Endothelial cell of umbilical vein (primary cell): ENCODE results near the gene WARS2. TPM values are rescaled to one million over a fixed set of nuclear protein-coding genes. Genes with fewer than 3 reads are reported as not detected.

ENCODE experiments used
- BruUV-seq: library from RNA; stranded (reverse); fragments of 400-500 nt; replicated peaks from 2 replicates; lab custom pipeline; 2021; lab: Mats Ljungman, UMichigan
- CTCF ChIA-PET: fragments of 300-600, 350-600 bp; sonication (Branson Sonifier 250); formaldehyde crosslinking; loops from one replicate; lab custom pipeline; 2021; ENCODE audit warnings: antibody characterized with exemption, inconsistent platforms; lab: Charles Lee
- POLR2A ChIA-PET: fragments of 300-600, 350-600 bp; sonication (Branson Sonifier 250); formaldehyde crosslinking; loops from one replicate; lab custom pipeline; 2021; ENCODE audit warnings: antibody characterized with exemption, inconsistent platforms; lab: Charles Lee
- DNase-seq: peaks from one replicate; pipeline ENCODE4 v3.0.0-alpha.2; 2011; ENCODE audit warnings: low read depth, low spot score
- FAIRE-seq: peaks from 2 replicates; lab custom pipeline; 2011; peaks lifted over from hg19 to GRCh38; lab: Jason Lieb, UNC
- H2AFZ ChIP-seq: 2 replicates; pipeline ENCODE4 v1.6.0; 2012; ENCODE audit warnings: low read depth, low read length, control low read depth, inconsistent platforms
- H3K27ac ChIP-seq: 2 replicates; pipeline ENCODE4 v1.5.1; 2011; ENCODE audit warnings: low read depth, mild to moderate bottlenecking, control low read depth, low read length, moderate library complexity; ENCODE audit not compliant: insufficient read depth
- H3K27me3 ChIP-seq, 2 experiments: 2 replicates each; pipeline versions ENCODE4 v1.6.0 to v1.6.1; 2011; ENCODE audit warnings: low read length in 2 of 2, mixed read lengths in 1 of 2; ENCODE audit not compliant: control insufficient read depth in 2 of 2, insufficient read depth in 2 of 2
- H3K36me3 ChIP-seq, 2 experiments: 2 replicates in 1 of 2; 3 replicates in 1 of 2; pipeline ENCODE4 v1.5.1; 2011; ENCODE audit warnings: low read length in 2 of 2, mild to moderate bottlenecking in 1 of 2, moderate library complexity in 1 of 2; ENCODE audit not compliant: control insufficient read depth in 2 of 2, insufficient read depth in 2 of 2; ENCODE audit errors: extremely low read depth in 1 of 2
- H3K4me1 ChIP-seq: 3 replicates; pipeline ENCODE4 v1.5.1; 2011; ENCODE audit warnings: mild to moderate bottlenecking, low read length; ENCODE audit not compliant: control insufficient read depth, insufficient read depth; ENCODE audit errors: extremely low read depth
- H3K4me2 ChIP-seq: 2 replicates; pipeline ENCODE4 v1.6.1; 2011; ENCODE audit warnings: low read length, control low read depth, mixed read lengths; ENCODE audit not compliant: insufficient read depth
- H3K4me3 ChIP-seq, 3 experiments: fragments of 200-600 bp in 1 of 3; sonication (generic), shearing (Covaris generic) in 1 of 3; replicated peaks in 1 of 3; 2 replicates each; pipeline ENCODE4 v1.5.1; 2011 to 2016; ENCODE audit warnings: control low read depth in 3 of 3, low read length in 3 of 3, mild to moderate bottlenecking in 2 of 3, inconsistent platforms in 1 of 3, low read depth in 1 of 3, moderate library complexity in 1 of 3; ENCODE audit not compliant: insufficient read depth in 1 of 3
- H3K79me2 ChIP-seq: 2 replicates; pipeline ENCODE4 v1.6.0; 2012; ENCODE audit warnings: low read length, inconsistent platforms; ENCODE audit not compliant: control insufficient read depth, insufficient read depth
- H3K9ac ChIP-seq: replicated peaks from 2 replicates; pipeline ENCODE3; 2011; ENCODE audit warnings: low read length, control low read depth; ENCODE audit not compliant: insufficient read depth; ENCODE audit errors: extremely low read depth
- H3K9me1 ChIP-seq: replicated peaks from 3 replicates; pipeline ENCODE4 v1.6.0; 2011; ENCODE audit warnings: mild to moderate bottlenecking, low read length; ENCODE audit not compliant: control insufficient read depth, insufficient read depth; ENCODE audit errors: extremely low read depth
- H3K9me3 ChIP-seq: replicated peaks from 2 replicates; pipeline ENCODE4 v1.5.1; 2012; ENCODE audit warnings: low read length, inconsistent platforms; ENCODE audit not compliant: control insufficient read depth, insufficient read depth
- H4K20me1 ChIP-seq: replicated peaks from 2 replicates; pipeline ENCODE3; 2011; ENCODE audit warnings: mild to moderate bottlenecking, low read length; ENCODE audit not compliant: control insufficient read depth, insufficient read depth; ENCODE audit errors: extremely low read depth
- EZH2 ChIP-seq: IDR thresholded peaks from 2 replicates; pipeline ENCODE4 v1.6.1; 2012; ENCODE audit warnings: borderline replicate concordance, low read depth, mild to moderate bottlenecking, moderate library complexity, low read length, inconsistent platforms; ENCODE audit not compliant: severe bottlenecking
- FOS ChIP-seq: IDR thresholded peaks from 2 replicates; pipeline ENCODE4 v1.6.1; 2011; ENCODE audit warnings: mild to moderate bottlenecking, low read length, moderate library complexity, borderline replicate concordance; ENCODE audit not compliant: insufficient read depth
- GATA2 ChIP-seq: IDR thresholded peaks from 2 replicates; pipeline ENCODE4 v1.7.0; 2011; ENCODE audit warnings: low read depth, mild to moderate bottlenecking, moderate library complexity, mixed read lengths, low read length; ENCODE audit not compliant: insufficient read length, insufficient read depth
- JUN ChIP-seq: IDR thresholded peaks from 2 replicates; pipeline ENCODE4 v1.6.1; 2011; ENCODE audit warnings: borderline replicate concordance, low read depth; ENCODE audit not compliant: insufficient read length, insufficient read depth
- MYC ChIP-seq: IDR thresholded peaks from one replicate; pipeline ENCODE4 v1.6.1; 2011; ENCODE audit warnings: mild to moderate bottlenecking, low read depth, low read length
- POLR2A ChIP-seq: IDR thresholded peaks from 2 replicates; pipeline ENCODE4 v1.6.1; 2012; ENCODE audit warnings: low read depth, mild to moderate bottlenecking, control low read depth, low read length
- POLR2AphosphoS5 ChIP-seq: IDR thresholded peaks from 2 replicates; pipeline ENCODE4 v1.6.1; 2012; ENCODE audit warnings: low read depth, mild to moderate bottlenecking, control low read depth, low read length, moderate library complexity; ENCODE audit not compliant: insufficient read depth
- dilution Hi-C: fragments of 300-500 bp; cut with MboI; formaldehyde crosslinking; loops from one replicate; pipeline ENCODE4 v1.15.0; 2019; ENCODE audit warnings: low sequenced_read_pairs; ENCODE audit not compliant: extremely low pct_ligation_motif_present
- intact Hi-C: fragments of 100-400 bp; cut with micrococcal nuclease; formaldehyde crosslinking; loops from one replicate; pipeline ENCODE4 v1.10.0; 2022
- polyA plus RNA-seq, 4 experiments: library from polyadenylated mRNA; depleted of rRNA in 3 of 4; stranded (reverse) in 3 of 4; unstranded in 1 of 4; fragments of >200 nt; gene quantifications; 2 replicates each; pipeline versions ENCODE4 v1.2.1 to v1.2.3, GENCODE V29; 2011 to 2012; ENCODE audit warnings: missing spikeins in 1 of 4
- total RNA-seq: library from RNA; stranded (reverse); gene quantifications from 2 replicates; pipeline ENCODE4 v1.2.3, GENCODE V29; 2021
- TF ChIP-seq, protein P1 (sequence below), 2 donors: IDR thresholded peaks; 1 replicate in 1 of 2; 2 replicates in 1 of 2; pipeline ENCODE4 v1.5.1; 2011; ENCODE audit warnings: low read length in 2 of 2, mild to moderate bottlenecking in 2 of 2, moderate library complexity in 2 of 2, control low read depth in 1 of 2, inconsistent platforms in 1 of 2, low read depth in 1 of 2; ENCODE audit not compliant: insufficient read depth in 1 of 2; ENCODE audit errors: extremely low read depth in 1 of 2
- TF ChIP-seq, protein P2 (sequence below): IDR thresholded peaks from 2 replicates; pipeline ENCODE4 v1.6.1; 2011; ENCODE audit not compliant: insufficient read depth, insufficient read length

Gene WARS2
- total and polyA plus RNA-seq, 2 donors (not counting 3 experiments of a cell fraction or from before 2014, with no cell fraction given), result 5.9 to 11.8 TPM

DNA sequence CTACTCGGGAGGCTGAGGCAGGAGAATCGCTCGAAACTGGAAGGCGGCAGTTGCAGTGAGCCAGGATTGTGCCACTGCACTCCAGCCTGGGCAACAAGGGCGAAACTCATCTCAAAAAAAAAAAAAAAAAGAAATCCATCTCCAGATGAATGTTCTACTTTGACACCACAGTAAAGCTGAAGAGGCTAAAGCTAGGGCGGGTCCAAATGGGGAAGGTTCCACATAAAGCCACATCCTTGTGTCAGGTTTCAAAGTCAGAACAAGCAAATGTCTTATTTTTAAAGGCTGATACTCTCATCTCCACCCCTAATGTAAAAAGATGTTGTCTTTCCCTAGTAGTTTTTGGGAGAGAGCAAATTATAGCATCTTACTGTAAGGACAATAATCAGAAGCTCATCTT is 4.4 kb upstream of the WARS2 start:
- Histone ChIP-seq H3K4me1 (peaks cover 6% of the 10 kb centered on the region), H3K9me1 (no peaks in the 10 kb centered on the region), H3K79me2 (no peaks in the 10 kb centered on the region), H3K27me3 (no peaks in the 10 kb centered on the region), H3K27ac (no peak overlapping the region), H4K20me1 (no peaks in the 10 kb centered on the region), H3K4me2 (no peak overlapping the region), H3K4me3 (no peak overlapping the region), H3K9ac (no peak overlapping the region), H2AFZ (no peak overlapping the region), H3K36me3 (no peaks in the 10 kb centered on the region), H3K9me3 (no peaks in the 10 kb centered on the region)
- TF ChIP-seq POLR2A (no peak), GATA2 (no peak), FOS (no peak), MYC (no peak), EZH2 (no peak), POLR2AphosphoS5 (no peak), JUN (no peak)
- TF ChIP-seq, protein P1, sequence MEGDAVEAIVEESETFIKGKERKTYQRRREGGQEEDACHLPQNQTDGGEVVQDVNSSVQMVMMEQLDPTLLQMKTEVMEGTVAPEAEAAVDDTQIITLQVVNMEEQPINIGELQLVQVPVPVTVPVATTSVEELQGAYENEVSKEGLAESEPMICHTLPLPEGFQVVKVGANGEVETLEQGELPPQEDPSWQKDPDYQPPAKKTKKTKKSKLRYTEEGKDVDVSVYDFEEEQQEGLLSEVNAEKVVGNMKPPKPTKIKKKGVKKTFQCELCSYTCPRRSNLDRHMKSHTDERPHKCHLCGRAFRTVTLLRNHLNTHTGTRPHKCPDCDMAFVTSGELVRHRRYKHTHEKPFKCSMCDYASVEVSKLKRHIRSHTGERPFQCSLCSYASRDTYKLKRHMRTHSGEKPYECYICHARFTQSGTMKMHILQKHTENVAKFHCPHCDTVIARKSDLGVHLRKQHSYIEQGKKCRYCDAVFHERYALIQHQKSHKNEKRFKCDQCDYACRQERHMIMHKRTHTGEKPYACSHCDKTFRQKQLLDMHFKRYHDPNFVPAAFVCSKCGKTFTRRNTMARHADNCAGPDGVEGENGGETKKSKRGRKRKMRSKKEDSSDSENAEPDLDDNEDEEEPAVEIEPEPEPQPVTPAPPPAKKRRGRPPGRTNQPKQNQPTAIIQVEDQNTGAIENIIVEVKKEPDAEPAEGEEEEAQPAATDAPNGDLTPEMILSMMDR (IDR thresholded peaks at IDR 0.05; ENCODE audit: extremely low read depth in 1 of 2, insufficient read depth in 1 of 2, low read depth in 1 of 2, low read length in 2 of 2), result no peak
- TF ChIP-seq, protein P2, sequence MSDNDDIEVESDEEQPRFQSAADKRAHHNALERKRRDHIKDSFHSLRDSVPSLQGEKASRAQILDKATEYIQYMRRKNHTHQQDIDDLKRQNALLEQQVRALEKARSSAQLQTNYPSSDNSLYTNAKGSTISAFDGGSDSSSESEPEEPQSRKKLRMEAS, result no peak
- POLR2A ChIA-PET, result no interaction called here
- BruUV-seq, result no TSS peak
- FAIRE-seq, result no peak
- no peak for DNase-seq
- CTCF ChIA-PET, result no interaction called here
- intact Hi-C loops (loop anchor here (5.0 kb wide), 2 partner anchors 143 to 1323 kb away; no protein-coding TSS in a partner anchor), dilution Hi-C loops (no loop called here)
